Breast epithelium (tissue), 3 donors: ENCODE data around the gene SEMA3F.

ENCODE experiments used
- POLR2A ChIP-seq: fragments of 450-650 bp; IDR thresholded peaks from one replicate; pipeline ENCODE4 v1.6.1; 2016; ENCODE audit warnings: antibody characterized with exemption, mild to moderate bottlenecking, moderate library complexity
- POLR2AphosphoS5 ChIP-seq, 3 donors: sonication (generic); formaldehyde crosslinking; IDR thresholded peaks; one replicate each; pipeline ENCODE4 v1.6.1; 2017; ENCODE audit warnings: antibody characterized with exemption in 3 of 3
- TF ChIP-seq, protein P1 (sequence below), 3 donors: fragments of 450-650 bp; IDR thresholded peaks; one replicate each; pipeline ENCODE4 v1.5.1; 2016 to 2017; ENCODE audit warnings: antibody characterized with exemption in 3 of 3, mild to moderate bottlenecking in 3 of 3, moderate library complexity in 3 of 3

DNA sequence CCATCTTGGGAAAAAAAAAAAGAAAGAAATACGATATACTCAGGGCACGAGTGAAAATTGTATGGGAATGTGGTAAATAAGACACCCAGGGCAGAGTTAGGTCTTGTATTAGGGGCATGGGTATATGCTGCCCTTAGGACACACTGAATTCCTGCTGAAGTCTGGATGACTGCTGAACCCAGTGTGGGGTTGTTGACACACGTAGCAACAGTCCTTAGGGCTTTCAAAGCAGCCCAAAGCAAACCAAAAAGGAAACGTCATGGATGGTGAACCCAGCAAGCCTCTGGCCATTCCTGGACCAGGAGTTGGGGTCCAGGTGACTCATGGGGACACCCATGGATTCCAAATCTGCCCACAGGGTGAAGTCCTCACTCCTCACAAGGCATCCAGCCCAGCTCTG, 27.1 kb upstream of the SEMA3F start:
- TF ChIP-seq, protein P1, sequence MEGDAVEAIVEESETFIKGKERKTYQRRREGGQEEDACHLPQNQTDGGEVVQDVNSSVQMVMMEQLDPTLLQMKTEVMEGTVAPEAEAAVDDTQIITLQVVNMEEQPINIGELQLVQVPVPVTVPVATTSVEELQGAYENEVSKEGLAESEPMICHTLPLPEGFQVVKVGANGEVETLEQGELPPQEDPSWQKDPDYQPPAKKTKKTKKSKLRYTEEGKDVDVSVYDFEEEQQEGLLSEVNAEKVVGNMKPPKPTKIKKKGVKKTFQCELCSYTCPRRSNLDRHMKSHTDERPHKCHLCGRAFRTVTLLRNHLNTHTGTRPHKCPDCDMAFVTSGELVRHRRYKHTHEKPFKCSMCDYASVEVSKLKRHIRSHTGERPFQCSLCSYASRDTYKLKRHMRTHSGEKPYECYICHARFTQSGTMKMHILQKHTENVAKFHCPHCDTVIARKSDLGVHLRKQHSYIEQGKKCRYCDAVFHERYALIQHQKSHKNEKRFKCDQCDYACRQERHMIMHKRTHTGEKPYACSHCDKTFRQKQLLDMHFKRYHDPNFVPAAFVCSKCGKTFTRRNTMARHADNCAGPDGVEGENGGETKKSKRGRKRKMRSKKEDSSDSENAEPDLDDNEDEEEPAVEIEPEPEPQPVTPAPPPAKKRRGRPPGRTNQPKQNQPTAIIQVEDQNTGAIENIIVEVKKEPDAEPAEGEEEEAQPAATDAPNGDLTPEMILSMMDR (IDR thresholded peaks at IDR 0.05) = no peak
- TF ChIP-seq POLR2AphosphoS5 (IDR thresholded peaks at IDR 0.05) (no peak), POLR2A (no peak)
